DLD1 (cell line): ENCODE measurements around the gene GOLGA8H.
"Not testable (repeated sequence)": the region's sequence is repeated elsewhere in the genome, so short reads cannot be mapped to it uniquely, and the experiment has no call there.

Experiments
- in situ Hi-C: cut with HindIII; loops from 2 replicates; pipeline ENCODE4 v1.10.0; 2017; ENCODE audit warnings: low sequenced_read_pairs

GOLGA8H gene, protein sequence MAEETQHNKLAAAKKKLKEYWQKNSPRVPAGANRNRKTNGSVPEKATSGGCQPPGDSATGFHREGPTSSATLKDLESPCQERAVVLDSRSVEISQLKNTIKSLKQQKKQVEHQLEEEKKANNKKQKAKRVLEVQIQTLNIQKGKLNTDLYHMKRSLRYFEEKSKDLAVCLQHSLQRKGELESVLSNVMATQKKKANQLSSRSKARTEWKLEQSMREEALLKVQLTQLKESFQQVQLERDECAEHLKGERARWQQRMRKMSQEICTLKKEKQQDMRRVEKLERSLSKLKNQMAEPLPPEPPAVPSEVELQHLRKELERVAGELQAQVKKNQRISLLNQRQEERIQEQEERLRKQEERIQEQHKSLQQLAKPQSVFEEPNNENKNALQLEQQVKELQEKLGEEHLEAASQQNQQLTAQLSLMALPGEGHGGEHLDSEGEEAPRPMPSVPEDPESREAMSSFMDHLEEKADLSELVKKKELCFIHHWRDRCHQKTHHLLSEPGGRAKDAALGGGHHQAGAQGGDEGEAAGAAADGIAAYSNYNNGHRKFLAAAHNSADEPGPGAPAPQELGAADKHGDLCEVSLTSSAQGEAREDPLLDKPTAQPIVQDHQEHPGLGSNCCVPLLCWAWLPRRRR

DNA sequence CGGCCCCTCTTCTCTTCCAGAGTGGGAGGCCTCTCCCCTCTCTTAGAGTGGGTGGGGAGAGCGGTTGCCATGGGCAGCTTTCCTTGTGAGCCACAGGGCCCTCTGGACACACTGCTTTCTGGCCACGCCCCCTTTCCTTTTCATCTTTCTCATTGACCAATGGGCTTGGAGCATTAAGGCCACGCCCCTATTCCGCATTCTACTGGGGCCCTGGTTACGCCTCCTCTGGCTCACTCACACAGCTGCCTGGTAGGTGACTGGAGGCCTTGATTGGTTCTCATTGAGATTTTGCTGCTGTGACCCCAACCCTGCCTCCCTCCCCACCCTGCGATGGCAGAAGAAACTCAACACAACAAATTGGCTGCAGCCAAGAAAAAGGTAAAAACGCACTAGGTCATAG, at the start of gene GOLGA8H:
Gene GOLGA8H (plus strand): TSS at position 233 of the 400 bp plus-strand sequence. CDS start 98 bp downstream, at position 331.
- in situ Hi-C loops: not testable (repeated sequence)

- in situ Hi-C loops: not testable (repeated sequence)
Observed at GRCh38 chr15:30566949-30567348, 36.9 kb upstream of the GOLGA8H start.

- in situ Hi-C loops: not testable (repeated sequence)
Observed at GRCh38 chr15:30573012-30573491, 30.8 kb upstream of the GOLGA8H start.

DNA sequence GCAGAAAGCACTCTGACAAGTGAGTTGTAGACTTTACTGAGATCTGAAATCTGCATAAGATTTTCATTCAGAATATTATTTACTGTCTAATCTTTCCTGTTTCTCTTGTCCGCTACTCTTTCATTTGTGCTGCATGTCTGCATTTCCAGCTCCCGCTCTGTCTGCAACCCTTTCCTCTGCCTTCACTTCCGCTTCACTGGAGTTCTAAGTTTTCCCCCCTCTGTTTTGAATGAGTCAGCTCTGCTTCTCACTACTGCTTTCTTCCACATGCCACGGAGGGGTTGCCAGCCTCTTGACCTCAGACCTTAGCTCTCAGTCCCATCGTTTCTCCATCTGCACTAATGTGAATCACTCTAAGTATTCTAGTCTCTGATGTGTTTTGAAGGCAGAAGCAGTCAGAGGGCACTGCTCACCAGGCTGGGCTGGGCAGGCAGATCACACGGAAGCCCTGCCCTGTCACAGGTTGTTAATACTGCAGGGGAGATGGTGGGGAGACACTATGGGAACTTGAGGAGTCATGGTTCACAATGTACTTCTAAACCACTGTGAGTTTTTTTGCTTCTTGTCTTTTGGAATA, 24.3 kb upstream of the GOLGA8H start:
- in situ Hi-C loops: not testable (repeated sequence)

DNA sequence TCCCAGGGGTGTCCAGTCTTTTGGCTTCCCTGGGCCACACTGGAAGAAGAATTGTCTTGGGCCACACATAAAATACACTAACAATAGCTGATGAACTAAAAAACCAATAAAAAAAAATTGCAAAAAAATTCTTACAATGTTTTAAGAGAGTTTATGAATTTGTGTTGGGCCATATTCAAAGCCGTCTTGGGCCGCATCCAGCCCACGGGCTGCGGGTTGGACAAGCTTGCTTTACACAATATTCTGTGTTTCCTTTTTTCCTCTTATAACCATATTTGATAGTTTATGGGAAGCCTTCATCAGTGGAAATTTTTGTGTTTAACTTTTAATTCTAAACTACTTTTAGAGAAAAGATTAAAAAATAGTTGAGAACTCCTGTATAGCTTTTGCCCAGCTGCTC, 23.1 kb upstream of the GOLGA8H start:
- in situ Hi-C loops: not testable (repeated sequence)

DNA sequence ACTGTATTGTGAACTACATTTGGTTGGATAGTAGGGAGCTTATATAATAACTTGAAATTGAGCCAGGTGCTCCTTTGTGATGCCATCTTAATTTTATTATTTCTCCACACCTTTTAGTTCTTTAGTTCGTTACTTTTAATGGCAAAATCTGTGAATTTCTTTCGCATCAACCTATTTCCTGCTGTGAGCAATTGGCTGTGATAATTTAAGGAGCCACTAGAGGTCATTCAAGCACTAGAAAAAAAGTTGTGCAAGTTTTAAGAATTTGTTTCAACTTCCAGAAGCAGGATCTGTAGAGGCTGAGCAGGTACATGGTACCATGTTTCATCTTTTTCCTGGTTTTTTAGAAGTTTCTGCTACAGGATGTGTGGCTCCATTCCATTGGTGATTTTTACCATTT, 4.9 kb upstream of the GOLGA8H start:
- in situ Hi-C loops: not testable (repeated sequence)

GRCh38 chr15:30612271-30612670, 8.4 kb downstream of the GOLGA8H start:
- in situ Hi-C loops: not testable (repeated sequence)

DNA sequence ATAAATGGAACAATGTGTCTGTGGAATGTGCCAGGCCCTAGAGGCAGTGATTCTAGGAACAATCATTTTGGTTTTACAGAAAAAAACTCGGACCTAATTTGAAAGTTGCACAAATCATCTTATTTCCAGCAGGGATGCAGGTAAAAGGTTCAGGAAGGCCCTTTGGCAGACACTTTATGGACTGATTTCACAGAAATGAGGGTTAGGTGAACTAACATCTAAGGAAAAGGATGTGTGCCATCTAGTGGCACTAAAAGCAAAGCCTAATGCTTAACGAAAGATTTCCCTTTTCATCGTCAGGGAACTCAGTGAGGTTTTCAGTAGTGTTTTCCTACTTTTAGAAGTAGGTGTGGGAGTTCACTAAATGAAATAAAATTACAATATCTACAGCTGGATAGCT, 17.5 kb downstream of the GOLGA8H start:
- in situ Hi-C loops: not testable (repeated sequence)

- in situ Hi-C loops: not testable (repeated sequence)
Observed at GRCh38 chr15:30625436-30626193, 21.8 kb downstream of the GOLGA8H start, which contains the start of gene ARHGAP11B. TSS of gene ARHGAP11B (plus strand) at chr15:30626128.

DNA sequence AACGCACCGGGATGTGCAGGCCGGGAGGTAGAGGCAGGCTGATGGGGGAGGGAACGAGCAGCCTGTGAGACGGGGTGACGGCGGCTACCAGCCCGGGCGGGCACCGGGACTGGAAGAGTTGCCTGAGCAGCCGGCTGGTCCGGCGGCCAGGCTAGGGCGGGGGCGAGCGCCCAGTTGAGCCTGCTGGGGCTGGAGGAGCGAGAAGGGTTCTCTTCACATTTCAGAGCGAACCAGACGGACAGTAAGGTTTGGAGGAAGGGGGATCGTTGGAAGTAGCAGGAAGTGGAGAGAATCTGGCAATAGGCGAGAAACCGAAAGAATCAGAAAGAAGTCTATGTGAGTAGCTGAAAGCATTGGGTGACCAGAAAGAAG, 22.4 kb downstream of the GOLGA8H start:
- in situ Hi-C loops: not testable (repeated sequence)

DNA sequence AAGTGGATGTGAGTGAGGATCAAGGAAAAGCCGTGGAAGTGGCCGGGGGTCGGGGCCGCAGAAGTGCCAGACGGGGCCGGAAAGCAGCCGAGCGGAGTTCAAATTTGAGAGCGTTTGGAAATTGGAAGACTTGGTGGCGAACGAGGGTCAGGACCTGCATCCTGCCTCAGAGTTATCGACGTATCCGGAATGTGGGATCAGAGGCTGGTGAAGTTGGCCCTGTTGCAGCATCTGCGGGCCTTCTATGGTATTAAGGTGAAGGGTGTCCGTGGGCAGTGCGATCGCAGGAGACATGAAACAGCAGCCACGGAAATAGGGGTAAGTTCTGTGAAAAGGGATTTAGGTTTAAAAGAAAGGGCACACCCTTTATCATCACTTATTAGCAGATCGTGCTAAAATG, 22.8 kb downstream of the GOLGA8H start:
- in situ Hi-C loops: not testable (repeated sequence)

GRCh38 chr15:30650012-30650929, 46.4 kb downstream of the GOLGA8H start:
- in situ Hi-C loops: no loop called here

GRCh38 chr15:30661154-30661553, 57.3 kb downstream of the GOLGA8H start:
- in situ Hi-C loops: not testable (repeated sequence)
